ENCODE measurements around the gene CASQ1.

- TF ChIP-seq, protein P1, sequence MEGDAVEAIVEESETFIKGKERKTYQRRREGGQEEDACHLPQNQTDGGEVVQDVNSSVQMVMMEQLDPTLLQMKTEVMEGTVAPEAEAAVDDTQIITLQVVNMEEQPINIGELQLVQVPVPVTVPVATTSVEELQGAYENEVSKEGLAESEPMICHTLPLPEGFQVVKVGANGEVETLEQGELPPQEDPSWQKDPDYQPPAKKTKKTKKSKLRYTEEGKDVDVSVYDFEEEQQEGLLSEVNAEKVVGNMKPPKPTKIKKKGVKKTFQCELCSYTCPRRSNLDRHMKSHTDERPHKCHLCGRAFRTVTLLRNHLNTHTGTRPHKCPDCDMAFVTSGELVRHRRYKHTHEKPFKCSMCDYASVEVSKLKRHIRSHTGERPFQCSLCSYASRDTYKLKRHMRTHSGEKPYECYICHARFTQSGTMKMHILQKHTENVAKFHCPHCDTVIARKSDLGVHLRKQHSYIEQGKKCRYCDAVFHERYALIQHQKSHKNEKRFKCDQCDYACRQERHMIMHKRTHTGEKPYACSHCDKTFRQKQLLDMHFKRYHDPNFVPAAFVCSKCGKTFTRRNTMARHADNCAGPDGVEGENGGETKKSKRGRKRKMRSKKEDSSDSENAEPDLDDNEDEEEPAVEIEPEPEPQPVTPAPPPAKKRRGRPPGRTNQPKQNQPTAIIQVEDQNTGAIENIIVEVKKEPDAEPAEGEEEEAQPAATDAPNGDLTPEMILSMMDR (IDR thresholded peaks at IDR 0.05) = no peak
- TF ChIP-seq POLR2A (IDR thresholded peaks at IDR 0.05) = no peak
Measured at GRCh38 chr1:160200786-160201185, 10.4 kb downstream of the CASQ1 start.
